ENCODE results near the gene LARP4.
"Not testable (repeated sequence)": the region's sequence is repeated elsewhere in the genome, so short reads cannot be mapped to it uniquely, and the experiment has no call there.

- TF ChIP-seq POLR2AphosphoS5, POLR2A, TAF1, SPI1 (IDR thresholded peaks at IDR 0.05; ENCODE audit: low read depth, low read length): not testable (repeated sequence)
Observed at GRCh38 chr12:50423342-50423741, 22.7 kb downstream of the LARP4 start.

All from GM12891 (cell line).